Measurements from ENCODE around the gene P2RY14.

Gene P2RY14

DNA sequence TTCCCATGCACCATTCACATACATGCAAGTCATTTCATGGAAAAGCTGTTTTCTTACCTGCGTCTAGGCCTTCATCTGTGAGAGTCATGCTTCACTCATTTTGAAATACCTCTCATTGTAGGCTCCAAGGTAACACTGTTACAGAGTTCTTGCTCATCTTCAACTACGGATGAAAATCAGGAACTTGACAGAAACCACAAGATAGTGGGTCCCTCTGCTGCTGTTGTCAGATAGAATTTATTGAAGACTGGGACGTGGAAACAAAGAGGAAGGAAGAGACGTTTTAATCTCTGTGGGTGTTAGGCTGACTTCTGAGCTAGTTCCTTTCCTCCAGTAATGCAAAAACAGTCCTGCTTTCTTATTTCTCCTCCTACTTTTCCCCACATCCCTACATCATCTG, at the start of gene P2RY14:
P2RY14 (minus strand) TSS at position 313 of the 400 bp plus-strand sequence. CDS start 64,226 bp downstream, outside the sequence.
- Histone ChIP-seq H3K4me2 (ENCODE audit: low read depth, low read length, poor library complexity, severe bottlenecking) (peak within 1 kb of the TSS; percentile 49), H3K9me2 (replicated peaks; ENCODE audit: low read depth, low read length) (no peaks in the 10 kb centered on the region), H3F3A (ENCODE audit: low read depth) (no peaks in the 10 kb centered on the region), H3K9ac (ENCODE audit: low read depth, low read length, poor library complexity, severe bottlenecking) (no peak within 1 kb of the TSS), H2AFZ (ENCODE audit: low read length) (no peak within 1 kb of the TSS), H3K79me2 (ENCODE audit: insufficient read depth, low read length) (no peaks in the 10 kb centered on the region), H3K36me3 (ENCODE audit: insufficient read depth, low read length) (peaks cover 14% of the 10 kb centered on the region; the same call in 1 of the 2 replicates), H3K9me3 (ENCODE audit: insufficient read depth, low read depth, low read length) (no peaks in the 10 kb centered on the region), H4K20me1 (ENCODE audit: insufficient read depth, low read length, poor library complexity, severe bottlenecking) (no peaks in the 10 kb centered on the region), H3K4me3 (ENCODE audit: low read length, poor library complexity, severe bottlenecking) (peak within 1 kb of the TSS; percentile 30), H3K27me3 (ENCODE audit: insufficient read depth, low read length, poor library complexity, severe bottlenecking) (no peaks in the 10 kb centered on the region), H3K4me1 (ENCODE audit: insufficient read depth, low read length, poor library complexity, severe bottlenecking) (peaks cover 52% of the 10 kb centered on the region)
- TF ChIP-seq EZH2phosphoT487 (IDR thresholded peaks at IDR 0.05; ENCODE audit: borderline replicate concordance) = no peak
- TF ChIP-seq, protein P1, sequence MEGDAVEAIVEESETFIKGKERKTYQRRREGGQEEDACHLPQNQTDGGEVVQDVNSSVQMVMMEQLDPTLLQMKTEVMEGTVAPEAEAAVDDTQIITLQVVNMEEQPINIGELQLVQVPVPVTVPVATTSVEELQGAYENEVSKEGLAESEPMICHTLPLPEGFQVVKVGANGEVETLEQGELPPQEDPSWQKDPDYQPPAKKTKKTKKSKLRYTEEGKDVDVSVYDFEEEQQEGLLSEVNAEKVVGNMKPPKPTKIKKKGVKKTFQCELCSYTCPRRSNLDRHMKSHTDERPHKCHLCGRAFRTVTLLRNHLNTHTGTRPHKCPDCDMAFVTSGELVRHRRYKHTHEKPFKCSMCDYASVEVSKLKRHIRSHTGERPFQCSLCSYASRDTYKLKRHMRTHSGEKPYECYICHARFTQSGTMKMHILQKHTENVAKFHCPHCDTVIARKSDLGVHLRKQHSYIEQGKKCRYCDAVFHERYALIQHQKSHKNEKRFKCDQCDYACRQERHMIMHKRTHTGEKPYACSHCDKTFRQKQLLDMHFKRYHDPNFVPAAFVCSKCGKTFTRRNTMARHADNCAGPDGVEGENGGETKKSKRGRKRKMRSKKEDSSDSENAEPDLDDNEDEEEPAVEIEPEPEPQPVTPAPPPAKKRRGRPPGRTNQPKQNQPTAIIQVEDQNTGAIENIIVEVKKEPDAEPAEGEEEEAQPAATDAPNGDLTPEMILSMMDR (conservative IDR thresholded peaks at IDR 0.05; ENCODE audit: low read length) = no peak

DNA sequence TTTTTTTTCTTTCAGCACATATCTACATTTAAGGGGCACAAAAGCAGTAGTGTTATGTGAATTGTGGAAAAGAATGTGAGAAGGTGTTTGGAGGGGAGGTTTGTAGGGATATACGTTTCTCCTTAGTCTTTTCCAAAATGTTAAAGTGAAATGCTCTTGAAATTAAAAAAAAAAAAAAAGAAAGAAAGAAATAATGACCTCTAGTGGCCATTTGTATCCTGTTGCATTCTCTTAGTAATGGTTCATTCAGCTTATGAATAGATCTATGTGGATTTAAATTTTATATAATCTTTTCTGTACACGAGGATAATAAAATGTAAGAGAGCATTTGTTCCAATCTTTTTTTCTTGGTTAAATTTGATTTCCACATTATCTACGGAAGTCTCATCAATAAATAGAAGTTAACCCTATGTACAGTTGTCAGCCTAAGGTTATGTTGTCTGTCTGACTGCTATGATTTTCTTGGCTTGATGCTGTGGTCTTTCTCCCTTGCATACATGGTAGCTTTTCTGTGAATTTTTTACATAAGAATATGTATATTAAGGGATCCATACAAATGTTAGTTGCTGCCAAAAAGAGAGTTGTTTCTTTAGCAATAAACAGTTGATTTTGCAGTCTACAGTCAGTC, 49.3 kb upstream of the P2RY14 start:
- no peaks in the 10 kb centered on the region for H3K9me2 ChIP-seq (replicated peaks; ENCODE audit: low read depth, low read length)
- no peaks in the 10 kb centered on the region for H3K27me3 ChIP-seq (ENCODE audit: insufficient read depth, low read length, poor library complexity, severe bottlenecking)
- no peaks in the 10 kb centered on the region for H3K9me3 ChIP-seq (ENCODE audit: insufficient read depth, low read depth, low read length)
- no peak overlapping the region for H3K9ac ChIP-seq (ENCODE audit: low read depth, low read length, poor library complexity, severe bottlenecking)
- TF ChIP-seq, protein P1 (conservative IDR thresholded peaks at IDR 0.05; ENCODE audit: low read length) = peak; percentile 75
- no peak for TF ChIP-seq EZH2phosphoT487 (IDR thresholded peaks at IDR 0.05; ENCODE audit: borderline replicate concordance)
- no peak overlapping the region for H2AFZ ChIP-seq (ENCODE audit: low read length)
- no peak overlapping the region for H3K4me3 ChIP-seq (ENCODE audit: low read length, poor library complexity, severe bottlenecking)
- no peaks in the 10 kb centered on the region; the same call in 1 of the 2 replicates for H3K36me3 ChIP-seq (ENCODE audit: insufficient read depth, low read length)
- H3K79me2 ChIP-seq (ENCODE audit: insufficient read depth, low read length) = no peaks in the 10 kb centered on the region
- H4K20me1 ChIP-seq (ENCODE audit: insufficient read depth, low read length, poor library complexity, severe bottlenecking) = peaks cover 4% of the 10 kb centered on the region
- no peak overlapping the region for H3K4me2 ChIP-seq (ENCODE audit: low read depth, low read length, poor library complexity, severe bottlenecking)
- H3K4me1 ChIP-seq (ENCODE audit: insufficient read depth, low read length, poor library complexity, severe bottlenecking) = peaks cover 6% of the 10 kb centered on the region
- H3F3A ChIP-seq (ENCODE audit: low read depth) = no peaks in the 10 kb centered on the region

DNA sequence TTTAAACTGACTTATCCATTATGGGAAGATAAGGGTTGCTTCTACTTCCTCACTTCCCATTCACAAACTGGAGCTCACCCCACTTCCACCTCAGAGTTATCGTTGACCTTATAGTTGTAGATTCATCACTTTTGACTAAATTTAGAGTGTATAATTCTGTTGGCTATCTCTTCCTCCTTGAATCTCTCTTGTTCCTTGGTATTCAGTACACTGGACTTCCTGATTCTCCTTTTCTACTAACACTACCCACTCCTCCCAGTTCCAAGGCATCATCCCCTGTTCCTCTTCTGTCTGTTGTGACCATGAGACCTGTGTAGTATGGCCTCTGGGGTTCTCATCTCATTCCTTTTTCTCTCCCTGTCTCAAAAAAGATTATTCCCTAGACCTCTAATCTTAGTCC, 44.2 kb upstream of the P2RY14 start:
- Histone ChIP-seq H3K4me1 (ENCODE audit: insufficient read depth, low read length, poor library complexity, severe bottlenecking) (peaks cover 4% of the 10 kb centered on the region), H3F3A (ENCODE audit: low read depth) (no peaks in the 10 kb centered on the region), H3K9ac (ENCODE audit: low read depth, low read length, poor library complexity, severe bottlenecking) (no peak overlapping the region), H3K27me3 (ENCODE audit: insufficient read depth, low read length, poor library complexity, severe bottlenecking) (no peaks in the 10 kb centered on the region), H3K36me3 (ENCODE audit: insufficient read depth, low read length) (peaks cover 5% of the 10 kb centered on the region; the same call in 1 of the 2 replicates), H3K79me2 (ENCODE audit: insufficient read depth, low read length) (no peaks in the 10 kb centered on the region), H3K4me2 (ENCODE audit: low read depth, low read length, poor library complexity, severe bottlenecking) (no peak overlapping the region), H2AFZ (ENCODE audit: low read length) (no peak overlapping the region), H4K20me1 (ENCODE audit: insufficient read depth, low read length, poor library complexity, severe bottlenecking) (peaks cover 4% of the 10 kb centered on the region), H3K9me3 (ENCODE audit: insufficient read depth, low read depth, low read length) (no peaks in the 10 kb centered on the region), H3K4me3 (ENCODE audit: low read length, poor library complexity, severe bottlenecking) (no peak overlapping the region), H3K9me2 (replicated peaks; ENCODE audit: low read depth, low read length) (no peaks in the 10 kb centered on the region)
- TF ChIP-seq, protein P1 (conservative IDR thresholded peaks at IDR 0.05; ENCODE audit: low read length) = no peak
- no peak for TF ChIP-seq EZH2phosphoT487 (IDR thresholded peaks at IDR 0.05; ENCODE audit: borderline replicate concordance)

Data from Loucy (cell line).